CD4-positive, alpha-beta memory T cell (primary cell): Measurements from ENCODE around the gene ZNF664. TPM values are rescaled to one million over a fixed set of nuclear protein-coding genes. Genes with fewer than 3 reads are reported as not detected.

Experiments
- CTCF ChIA-PET: fragments of 350-600 bp; sonication (Branson Sonifier 250); formaldehyde crosslinking; loops from one replicate; lab custom pipeline; 2021; ENCODE audit warnings: inconsistent platforms; ENCODE audit not compliant: partially characterized antibody; lab: Charles Lee
- POLR2A ChIA-PET: fragments of 350-600 bp; sonication (Branson Sonifier 250); formaldehyde crosslinking; loops from one replicate; lab custom pipeline; 2021; ENCODE audit not compliant: partially characterized antibody; lab: Charles Lee
- DNase-seq, 5 donors: peaks; one replicate each; pipeline versions ENCODE4 v3.0.0 to v3.0.0-alpha.2; 2020 to 2022; ENCODE audit warnings: mixed read lengths in 1 of 5
- H3K27ac ChIP-seq: one replicate; pipeline ENCODE4 v1.7.0; 2013; ENCODE audit warnings: low read depth, low read length
- H3K27me3 ChIP-seq: 2 replicates; pipeline ENCODE4 v1.7.0; 2013; ENCODE audit warnings: mild to moderate bottlenecking, low read length, moderate library complexity; ENCODE audit not compliant: insufficient read depth
- H3K36me3 ChIP-seq: 2 replicates; pipeline ENCODE4 v1.7.0; 2013; ENCODE audit warnings: mild to moderate bottlenecking, low read length, moderate library complexity; ENCODE audit not compliant: insufficient read depth
- H3K4me1 ChIP-seq: 2 replicates; pipeline ENCODE4 v1.7.0; 2013; ENCODE audit warnings: mild to moderate bottlenecking, low read length, moderate library complexity; ENCODE audit not compliant: insufficient read depth
- H3K4me3 ChIP-seq, 2 donors: one replicate each; pipeline ENCODE4 v1.7.0; 2013; ENCODE audit warnings: low read length in 2 of 2, mild to moderate bottlenecking in 1 of 2
- H3K9me3 ChIP-seq, 2 donors: one replicate each; pipeline ENCODE4 v1.7.0; 2013; ENCODE audit warnings: low read length in 2 of 2, control low read depth in 1 of 2; ENCODE audit not compliant: control insufficient read depth in 1 of 2
- H3K27ac Mint-ChIP-seq, 7 donors: one replicate each; pipeline ENCODE4 v1.8.0; 2020 to 2021; ENCODE audit warnings: mixed read lengths in 7 of 7, mild to moderate bottlenecking in 6 of 7, inconsistent platforms in 3 of 7, moderate library complexity in 3 of 7
- H3K27me3 Mint-ChIP-seq, 2 donors: one replicate each; pipeline ENCODE4 v1.8.0; 2020 to 2021; ENCODE audit warnings: mixed read lengths in 2 of 2
- H3K36me3 Mint-ChIP-seq, 2 donors: one replicate each; pipeline ENCODE4 v1.8.0; 2020 to 2021; ENCODE audit warnings: mixed read lengths in 2 of 2, inconsistent platforms in 1 of 2, mild to moderate bottlenecking in 1 of 2
- H3K4me1 Mint-ChIP-seq, 4 donors: one replicate each; pipeline ENCODE4 v1.8.0; 2020 to 2021; ENCODE audit warnings: mixed read lengths in 4 of 4, mild to moderate bottlenecking in 1 of 4
- H3K4me3 Mint-ChIP-seq, 8 donors: one replicate each; pipeline ENCODE4 v1.8.0; 2020 to 2021; ENCODE audit warnings: mixed read lengths in 8 of 8, mild to moderate bottlenecking in 7 of 8, moderate library complexity in 6 of 8, inconsistent platforms in 3 of 8
- H3K9me3 Mint-ChIP-seq, 8 donors: one replicate each; pipeline ENCODE4 v1.8.0; 2020 to 2021; ENCODE audit warnings: mixed read lengths in 8 of 8, mild to moderate bottlenecking in 5 of 8, inconsistent platforms in 3 of 8, moderate library complexity in 1 of 8
- intact Hi-C: fragments of 100-400 bp; cut with micrococcal nuclease; formaldehyde crosslinking; loops from one replicate; pipeline ENCODE4 v1.15.1; 2023
- polyA plus RNA-seq, 2 donors: library from polyadenylated mRNA; unstranded; fragments of 300-500 nt; fragmentation: Illumina TruSeq; gene quantifications; one replicate each; pipeline ENCODE4 v1.2.3, GENCODE V29; 2021
- total RNA-seq, 2 experiments: library from RNA; stranded (reverse); gene quantifications; one replicate each; pipeline ENCODE4 v1.2.3, GENCODE V29; 2021

The ZNF664 gene
- total and polyA plus RNA-seq, 4 experiments from 2014 or later = 5.7 to 57.9 (median 32.6) TPM

DNA sequence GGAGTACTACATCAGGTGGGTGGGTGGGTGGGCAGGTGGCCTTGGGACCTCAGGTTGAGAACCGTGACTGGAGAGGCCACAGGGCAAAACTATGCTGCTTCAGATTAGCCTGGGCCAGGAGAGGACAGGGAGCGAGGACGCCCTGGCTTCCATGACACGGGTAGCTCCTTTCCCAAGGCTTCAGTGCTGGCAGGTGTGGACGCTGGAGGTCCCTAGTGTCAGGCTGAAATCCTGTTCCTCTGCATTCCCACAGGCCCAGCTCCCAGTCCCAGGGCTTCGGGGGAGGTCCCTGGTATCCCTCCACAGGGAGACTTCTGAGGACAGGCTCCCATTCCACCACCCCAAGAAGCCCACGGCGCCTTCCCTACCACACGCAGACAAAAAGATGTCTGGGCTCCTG lies 32.0 kb upstream of the ZNF664 start:
- intact Hi-C loops = no loop called here
- no peaks in the 10 kb centered on the region for H3K9me3 ChIP-seq
- no peak overlapping the region for H3K4me3 Mint-ChIP-seq
- ChIA-PET CTCF (interaction anchor here (1.0 to 1.5 kb wide), 3 partner anchors 8 to 36 kb away, joined by 3 to 4 read pairs (median 3); no protein-coding TSS in a partner anchor), POLR2A (no interaction called here)
- no peak overlapping the region for H3K27ac ChIP-seq
- H3K4me3 ChIP-seq = no peak overlapping the region
- peaks cover 22% of the 10 kb centered on the region for H3K4me1 ChIP-seq
- H3K27me3 Mint-ChIP-seq = no peaks in the 10 kb centered on the region
- H3K36me3 ChIP-seq = peaks cover 19% of the 10 kb centered on the region
- no peak overlapping the region for H3K27ac Mint-ChIP-seq
- no peaks in the 10 kb centered on the region for H3K27me3 ChIP-seq
- H3K9me3 Mint-ChIP-seq = peaks cover 0 to 8% (median 0%) of the 10 kb centered on the region in 8 donors
- H3K36me3 Mint-ChIP-seq = peaks cover 38 to 42% of the 10 kb centered on the region in 2 donors
- peaks cover 20 to 35% (median 31%) of the 10 kb centered on the region in 4 donors for H3K4me1 Mint-ChIP-seq
- DNase-seq = no peak

DNA sequence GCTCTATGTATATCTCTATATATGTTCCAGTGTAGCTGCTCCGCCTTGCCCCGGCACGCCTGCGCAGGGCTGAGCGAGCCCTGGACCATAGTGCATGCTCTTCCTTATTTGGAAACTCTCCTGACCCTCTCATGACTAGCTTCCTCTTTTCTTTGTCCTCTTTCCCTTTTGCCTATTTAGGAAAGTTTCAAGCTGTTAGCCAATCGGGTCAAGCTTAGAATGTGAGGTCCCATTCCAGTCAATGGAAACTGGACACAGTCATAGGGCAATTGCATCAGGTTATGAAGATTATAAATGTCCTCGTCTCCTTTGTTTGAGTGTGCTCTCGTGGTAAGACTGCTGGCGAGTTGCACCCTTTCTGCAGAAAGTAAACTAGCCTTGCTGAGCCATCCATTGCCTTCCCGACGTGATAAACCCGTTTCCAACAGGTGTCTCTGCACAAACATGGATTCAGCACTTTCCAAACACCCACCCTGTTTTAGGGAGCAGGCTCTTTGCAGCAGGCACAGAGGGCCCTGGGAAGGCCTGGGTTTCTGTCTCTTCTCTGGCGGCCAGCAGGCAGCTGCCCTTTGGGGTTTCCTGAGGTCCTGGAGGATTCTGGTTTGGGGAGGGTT lies 31.3 kb upstream of the ZNF664 start:
- Histone ChIP-seq H3K4me3 (no peak overlapping the region), H3K27ac (no peak overlapping the region), H3K4me1 (peaks cover 20% of the 10 kb centered on the region), H3K9me3 (no peaks in the 10 kb centered on the region), H3K36me3 (peaks cover 19% of the 10 kb centered on the region), H3K27me3 (no peaks in the 10 kb centered on the region)
- ChIA-PET CTCF (interaction anchor here (1.0 to 1.5 kb wide), 4 partner anchors 9 to 37 kb away, joined by 3 to 4 read pairs (median 3); no protein-coding TSS in a partner anchor), POLR2A (no interaction called here)
- no peak for DNase-seq
- no peaks in the 10 kb centered on the region for H3K27me3 Mint-ChIP-seq
- peaks cover 0 to 8% (median 0%) of the 10 kb centered on the region in 8 donors for H3K9me3 Mint-ChIP-seq
- no peak overlapping the region for H3K4me3 Mint-ChIP-seq
- intact Hi-C loops = no loop called here
- H3K36me3 Mint-ChIP-seq = peaks cover 36 to 41% of the 10 kb centered on the region in 2 donors
- peak overlapping the region in 1 of 7 donors; percentile 6 for H3K27ac Mint-ChIP-seq
- H3K4me1 Mint-ChIP-seq = peaks cover 17 to 28% (median 27%) of the 10 kb centered on the region in 4 donors

DNA sequence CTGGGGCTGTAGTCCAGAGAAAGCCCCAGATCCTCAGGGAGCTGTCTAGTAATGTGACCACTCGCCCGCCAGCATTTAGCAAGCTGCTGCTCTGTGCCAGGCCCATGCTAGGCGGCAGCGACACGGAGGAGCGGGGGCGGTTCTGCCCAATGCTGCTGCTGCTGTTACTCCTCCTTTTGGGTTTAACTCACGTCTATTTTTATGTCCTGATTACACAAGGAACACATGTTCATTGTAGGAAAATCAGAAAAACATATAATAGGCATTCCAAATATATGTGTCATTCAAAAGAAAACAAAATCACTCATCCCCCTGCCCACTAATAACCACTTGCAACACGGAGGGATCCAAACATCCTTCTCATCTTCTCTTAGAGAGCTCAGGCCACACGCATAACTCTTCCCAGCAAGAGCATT lies 30.8 kb upstream of the ZNF664 start:
- Mint-ChIP-seq H3K4me1 (peaks cover 17 to 26% (median 25%) of the 10 kb centered on the region in 4 donors), H3K36me3 (peaks cover 35 to 41% of the 10 kb centered on the region in 2 donors), H3K4me3 (no peak overlapping the region), H3K27me3 (no peaks in the 10 kb centered on the region), H3K27ac (no peak overlapping the region), H3K9me3 (peaks cover 0 to 8% (median 0%) of the 10 kb centered on the region in 8 donors)
- Histone ChIP-seq H3K4me3 (no peak overlapping the region), H3K27ac (no peak overlapping the region), H3K4me1 (peaks cover 15% of the 10 kb centered on the region), H3K36me3 (peaks cover 19% of the 10 kb centered on the region), H3K9me3 (no peaks in the 10 kb centered on the region), H3K27me3 (no peaks in the 10 kb centered on the region)
- ChIA-PET CTCF (interaction anchor here (1.0 to 1.5 kb wide), 4 partner anchors 10 to 37 kb away, joined by 3 to 4 read pairs (median 3); no protein-coding TSS in a partner anchor), POLR2A (no interaction called here)
- intact Hi-C loops = no loop called here
- DNase-seq = no peak

DNA sequence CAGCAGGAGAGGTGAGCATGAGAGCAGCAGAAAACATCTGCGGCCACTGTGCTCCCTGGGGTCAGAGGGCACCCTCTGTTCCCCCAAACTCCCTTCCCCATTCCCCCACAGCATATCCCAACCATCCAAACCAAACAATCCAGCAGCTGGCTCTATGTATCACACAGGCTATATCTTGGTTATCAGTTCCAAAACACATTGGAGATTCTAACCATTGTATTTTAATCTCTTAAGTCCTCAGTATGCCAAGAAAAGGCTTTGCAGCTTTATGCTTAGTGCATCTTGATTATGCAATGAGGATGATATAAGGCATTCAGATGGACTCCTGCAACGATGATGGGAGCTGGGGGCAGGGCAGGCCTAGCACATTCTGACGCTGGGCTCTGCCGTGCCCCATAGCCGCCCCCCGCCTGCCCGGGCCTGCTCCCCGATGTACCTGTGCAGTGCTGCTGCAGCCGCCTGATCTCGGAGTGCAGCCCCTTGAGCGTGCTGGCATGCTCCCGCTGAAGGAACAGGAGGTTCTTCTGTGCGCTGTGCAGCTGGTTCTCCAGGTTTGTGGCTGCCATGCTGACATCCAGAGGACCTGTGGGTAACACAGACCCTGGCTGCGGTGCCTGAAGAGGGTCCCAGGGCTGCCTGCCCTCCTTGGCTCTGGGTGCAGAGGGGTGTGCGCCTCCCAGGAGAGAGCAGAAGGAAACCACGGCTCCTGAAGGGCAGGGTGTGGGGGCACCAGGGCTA lies 29.9 kb upstream of the ZNF664 start:
- Mint-ChIP-seq H3K4me3 (no peak overlapping the region), H3K36me3 (peaks cover 30 to 41% of the 10 kb centered on the region in 2 donors), H3K4me1 (peaks cover 16 to 22% (median 17%) of the 10 kb centered on the region in 4 donors), H3K27ac (no peak overlapping the region), H3K9me3 (peaks cover 0 to 8% (median 0%) of the 10 kb centered on the region in 8 donors), H3K27me3 (no peaks in the 10 kb centered on the region)
- H3K27ac ChIP-seq = no peak overlapping the region
- no peaks in the 10 kb centered on the region for H3K27me3 ChIP-seq
- intact Hi-C loops = no loop called here
- no peak overlapping the region for H3K4me3 ChIP-seq
- ChIA-PET CTCF (no interaction called here), POLR2A (no interaction called here)
- DNase-seq = no peak
- H3K36me3 ChIP-seq = peaks cover 19% of the 10 kb centered on the region
- H3K9me3 ChIP-seq = no peaks in the 10 kb centered on the region
- peaks cover 7% of the 10 kb centered on the region for H3K4me1 ChIP-seq

DNA sequence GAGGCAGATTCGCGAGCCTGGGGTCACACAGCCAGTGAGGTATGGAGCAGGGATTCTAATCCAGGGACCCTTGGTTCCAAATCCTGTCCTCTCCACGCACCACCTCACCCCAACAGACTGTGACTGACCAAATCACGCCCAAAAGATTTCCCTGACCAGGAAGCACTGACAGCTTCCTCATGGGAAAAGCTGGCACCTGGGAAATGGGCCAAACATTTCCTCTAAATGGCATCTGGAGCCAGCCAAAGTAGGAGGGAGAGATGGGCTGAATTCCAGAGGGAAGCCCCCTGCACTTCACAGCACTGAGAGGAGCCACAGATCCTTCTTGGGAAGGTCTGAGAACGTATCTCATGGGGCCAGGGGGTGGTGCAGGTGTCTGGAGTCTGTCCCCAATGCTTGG lies 29.2 kb upstream of the ZNF664 start:
- ChIA-PET CTCF (interaction anchor here (0.6 kb wide), 1 partner anchor 326 kb away, joined by 3 read pairs; no protein-coding TSS in a partner anchor), POLR2A (no interaction called here)
- H3K36me3 Mint-ChIP-seq = peaks cover 30 to 38% of the 10 kb centered on the region in 2 donors
- H3K27me3 Mint-ChIP-seq = no peaks in the 10 kb centered on the region
- Histone ChIP-seq H3K9me3 (no peaks in the 10 kb centered on the region), H3K4me1 (peaks cover under 1% of the 10 kb centered on the region), H3K27ac (no peak overlapping the region), H3K36me3 (peaks cover 19% of the 10 kb centered on the region), H3K27me3 (no peaks in the 10 kb centered on the region), H3K4me3 (no peak overlapping the region)
- peaks cover 9 to 17% (median 11%) of the 10 kb centered on the region in 4 donors for H3K4me1 Mint-ChIP-seq
- no peak overlapping the region for H3K4me3 Mint-ChIP-seq
- no peak for DNase-seq
- intact Hi-C loops = no loop called here
- peaks cover 0 to 8% (median 0%) of the 10 kb centered on the region in 8 donors for H3K9me3 Mint-ChIP-seq
- H3K27ac Mint-ChIP-seq = no peak overlapping the region

DNA sequence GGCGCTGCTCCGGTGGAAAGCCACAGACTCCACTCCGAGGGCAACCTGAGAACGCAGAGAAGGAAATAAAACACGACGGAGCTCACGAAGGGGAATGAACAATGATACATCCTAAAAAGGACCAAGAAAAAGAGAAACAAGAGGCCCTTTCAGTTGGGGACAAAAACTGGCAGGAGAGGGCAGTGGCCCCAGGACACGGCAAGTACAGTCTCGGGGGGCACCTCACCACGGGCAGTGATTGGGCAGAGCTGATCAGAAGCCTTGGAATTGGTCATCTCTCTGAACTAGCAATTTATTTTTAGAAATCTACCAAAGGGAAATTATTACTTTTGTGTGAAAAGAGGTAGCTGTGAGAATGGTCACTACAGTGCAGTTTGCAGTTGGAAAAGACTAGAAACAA lies 28.3 kb upstream of the ZNF664 start:
- intact Hi-C loops = no loop called here
- no peaks in the 10 kb centered on the region for H3K27me3 ChIP-seq
- no peak overlapping the region for H3K4me3 Mint-ChIP-seq
- H3K27ac Mint-ChIP-seq = peak overlapping the region in 4 of 7 donors; percentile 42 to 75 (median 56)
- H3K9me3 ChIP-seq = no peaks in the 10 kb centered on the region
- H3K4me1 ChIP-seq = no peaks in the 10 kb centered on the region
- no peak overlapping the region for H3K4me3 ChIP-seq
- no peak overlapping the region for H3K27ac ChIP-seq
- peaks cover 30 to 38% of the 10 kb centered on the region in 2 donors for H3K36me3 Mint-ChIP-seq
- H3K27me3 Mint-ChIP-seq = no peaks in the 10 kb centered on the region
- H3K9me3 Mint-ChIP-seq = peaks cover 0 to 8% (median 0%) of the 10 kb centered on the region in 8 donors
- H3K36me3 ChIP-seq = peaks cover 19% of the 10 kb centered on the region
- no peak for DNase-seq
- ChIA-PET CTCF (interaction anchor here (0.6 kb wide), 1 partner anchor 327 kb away, joined by 3 read pairs; no protein-coding TSS in a partner anchor), POLR2A (no interaction called here)
- peaks cover 6 to 13% (median 8%) of the 10 kb centered on the region in 4 donors for H3K4me1 Mint-ChIP-seq
